Endothelial cell of umbilical vein (primary cell): ENCODE measurements around the gene IQSEC3. TPM values are rescaled to one million over a fixed set of nuclear protein-coding genes. Genes with fewer than 3 reads are reported as not detected.

ENCODE experiments used
- BruUV-seq: library from RNA; stranded (reverse); fragments of 400-500 nt; replicated peaks from 2 replicates; lab custom pipeline; 2021; lab: Mats Ljungman, UMichigan
- CTCF ChIA-PET: fragments of 300-600, 350-600 bp; sonication (Branson Sonifier 250); formaldehyde crosslinking; loops from one replicate; lab custom pipeline; 2021; ENCODE audit warnings: antibody characterized with exemption, inconsistent platforms; lab: Charles Lee
- POLR2A ChIA-PET: fragments of 300-600, 350-600 bp; sonication (Branson Sonifier 250); formaldehyde crosslinking; loops from one replicate; lab custom pipeline; 2021; ENCODE audit warnings: antibody characterized with exemption, inconsistent platforms; lab: Charles Lee
- DNase-seq: peaks from one replicate; pipeline ENCODE4 v3.0.0-alpha.2; 2011; ENCODE audit warnings: low read depth, low spot score
- FAIRE-seq: peaks from 2 replicates; lab custom pipeline; 2011; peaks lifted over from hg19 to GRCh38; lab: Jason Lieb, UNC
- H2AFZ ChIP-seq: 2 replicates; pipeline ENCODE4 v1.6.0; 2012; ENCODE audit warnings: low read depth, low read length, control low read depth, inconsistent platforms
- H3K27ac ChIP-seq: 2 replicates; pipeline ENCODE4 v1.5.1; 2011; ENCODE audit warnings: low read depth, mild to moderate bottlenecking, control low read depth, low read length, moderate library complexity; ENCODE audit not compliant: insufficient read depth
- H3K27me3 ChIP-seq, 2 experiments: 2 replicates each; pipeline versions ENCODE4 v1.6.0 to v1.6.1; 2011; ENCODE audit warnings: low read length in 2 of 2, mixed read lengths in 1 of 2; ENCODE audit not compliant: control insufficient read depth in 2 of 2, insufficient read depth in 2 of 2
- H3K36me3 ChIP-seq, 2 experiments: 2 replicates in 1 of 2; 3 replicates in 1 of 2; pipeline ENCODE4 v1.5.1; 2011; ENCODE audit warnings: low read length in 2 of 2, mild to moderate bottlenecking in 1 of 2, moderate library complexity in 1 of 2; ENCODE audit not compliant: control insufficient read depth in 2 of 2, insufficient read depth in 2 of 2; ENCODE audit errors: extremely low read depth in 1 of 2
- H3K4me1 ChIP-seq: 3 replicates; pipeline ENCODE4 v1.5.1; 2011; ENCODE audit warnings: mild to moderate bottlenecking, low read length; ENCODE audit not compliant: control insufficient read depth, insufficient read depth; ENCODE audit errors: extremely low read depth
- H3K4me2 ChIP-seq: 2 replicates; pipeline ENCODE4 v1.6.1; 2011; ENCODE audit warnings: low read length, control low read depth, mixed read lengths; ENCODE audit not compliant: insufficient read depth
- H3K4me3 ChIP-seq, 3 experiments: fragments of 200-600 bp in 1 of 3; sonication (generic), shearing (Covaris generic) in 1 of 3; replicated peaks in 1 of 3; 2 replicates each; pipeline ENCODE4 v1.5.1; 2011 to 2016; ENCODE audit warnings: control low read depth in 3 of 3, low read length in 3 of 3, mild to moderate bottlenecking in 2 of 3, inconsistent platforms in 1 of 3, low read depth in 1 of 3, moderate library complexity in 1 of 3; ENCODE audit not compliant: insufficient read depth in 1 of 3
- H3K79me2 ChIP-seq: 2 replicates; pipeline ENCODE4 v1.6.0; 2012; ENCODE audit warnings: low read length, inconsistent platforms; ENCODE audit not compliant: control insufficient read depth, insufficient read depth
- H3K9ac ChIP-seq: replicated peaks from 2 replicates; pipeline ENCODE3; 2011; ENCODE audit warnings: low read length, control low read depth; ENCODE audit not compliant: insufficient read depth; ENCODE audit errors: extremely low read depth
- H3K9me1 ChIP-seq: replicated peaks from 3 replicates; pipeline ENCODE4 v1.6.0; 2011; ENCODE audit warnings: mild to moderate bottlenecking, low read length; ENCODE audit not compliant: control insufficient read depth, insufficient read depth; ENCODE audit errors: extremely low read depth
- H3K9me3 ChIP-seq: replicated peaks from 2 replicates; pipeline ENCODE4 v1.5.1; 2012; ENCODE audit warnings: low read length, inconsistent platforms; ENCODE audit not compliant: control insufficient read depth, insufficient read depth
- H4K20me1 ChIP-seq: replicated peaks from 2 replicates; pipeline ENCODE3; 2011; ENCODE audit warnings: mild to moderate bottlenecking, low read length; ENCODE audit not compliant: control insufficient read depth, insufficient read depth; ENCODE audit errors: extremely low read depth
- CTCF ChIP-seq, 2 donors: IDR thresholded peaks; 1 replicate in 1 of 2; 2 replicates in 1 of 2; pipeline ENCODE4 v1.5.1; 2011; ENCODE audit warnings: low read length in 2 of 2, mild to moderate bottlenecking in 2 of 2, moderate library complexity in 2 of 2, control low read depth in 1 of 2, inconsistent platforms in 1 of 2, low read depth in 1 of 2; ENCODE audit not compliant: insufficient read depth in 1 of 2; ENCODE audit errors: extremely low read depth in 1 of 2
- EZH2 ChIP-seq: IDR thresholded peaks from 2 replicates; pipeline ENCODE4 v1.6.1; 2012; ENCODE audit warnings: borderline replicate concordance, low read depth, mild to moderate bottlenecking, moderate library complexity, low read length, inconsistent platforms; ENCODE audit not compliant: severe bottlenecking
- FOS ChIP-seq: IDR thresholded peaks from 2 replicates; pipeline ENCODE4 v1.6.1; 2011; ENCODE audit warnings: mild to moderate bottlenecking, low read length, moderate library complexity, borderline replicate concordance; ENCODE audit not compliant: insufficient read depth
- GATA2 ChIP-seq: IDR thresholded peaks from 2 replicates; pipeline ENCODE4 v1.7.0; 2011; ENCODE audit warnings: low read depth, mild to moderate bottlenecking, moderate library complexity, mixed read lengths, low read length; ENCODE audit not compliant: insufficient read length, insufficient read depth
- JUN ChIP-seq: IDR thresholded peaks from 2 replicates; pipeline ENCODE4 v1.6.1; 2011; ENCODE audit warnings: borderline replicate concordance, low read depth; ENCODE audit not compliant: insufficient read length, insufficient read depth
- MYC ChIP-seq: IDR thresholded peaks from one replicate; pipeline ENCODE4 v1.6.1; 2011; ENCODE audit warnings: mild to moderate bottlenecking, low read depth, low read length
- POLR2A ChIP-seq: IDR thresholded peaks from 2 replicates; pipeline ENCODE4 v1.6.1; 2012; ENCODE audit warnings: low read depth, mild to moderate bottlenecking, control low read depth, low read length
- POLR2AphosphoS5 ChIP-seq: IDR thresholded peaks from 2 replicates; pipeline ENCODE4 v1.6.1; 2012; ENCODE audit warnings: low read depth, mild to moderate bottlenecking, control low read depth, low read length, moderate library complexity; ENCODE audit not compliant: insufficient read depth
- dilution Hi-C: fragments of 300-500 bp; cut with MboI; formaldehyde crosslinking; loops from one replicate; pipeline ENCODE4 v1.15.0; 2019; ENCODE audit warnings: low sequenced_read_pairs; ENCODE audit not compliant: extremely low pct_ligation_motif_present
- intact Hi-C: fragments of 100-400 bp; cut with micrococcal nuclease; formaldehyde crosslinking; loops from one replicate; pipeline ENCODE4 v1.10.0; 2022
- polyA plus RNA-seq, 4 experiments: library from polyadenylated mRNA; depleted of rRNA in 3 of 4; stranded (reverse) in 3 of 4; unstranded in 1 of 4; fragments of >200 nt; gene quantifications; 2 replicates each; pipeline versions ENCODE4 v1.2.1 to v1.2.3, GENCODE V29; 2011 to 2012; ENCODE audit warnings: missing spikeins in 1 of 4
- total RNA-seq: library from RNA; stranded (reverse); gene quantifications from 2 replicates; pipeline ENCODE4 v1.2.3, GENCODE V29; 2021
- TF ChIP-seq, protein P1 (sequence below): IDR thresholded peaks from 2 replicates; pipeline ENCODE4 v1.6.1; 2011; ENCODE audit not compliant: insufficient read depth, insufficient read length

IQSEC3 gene
- total and polyA plus RNA-seq, 2 donors (not counting 3 experiments of a cell fraction or from before 2014, with no cell fraction given) = not detected

DNA sequence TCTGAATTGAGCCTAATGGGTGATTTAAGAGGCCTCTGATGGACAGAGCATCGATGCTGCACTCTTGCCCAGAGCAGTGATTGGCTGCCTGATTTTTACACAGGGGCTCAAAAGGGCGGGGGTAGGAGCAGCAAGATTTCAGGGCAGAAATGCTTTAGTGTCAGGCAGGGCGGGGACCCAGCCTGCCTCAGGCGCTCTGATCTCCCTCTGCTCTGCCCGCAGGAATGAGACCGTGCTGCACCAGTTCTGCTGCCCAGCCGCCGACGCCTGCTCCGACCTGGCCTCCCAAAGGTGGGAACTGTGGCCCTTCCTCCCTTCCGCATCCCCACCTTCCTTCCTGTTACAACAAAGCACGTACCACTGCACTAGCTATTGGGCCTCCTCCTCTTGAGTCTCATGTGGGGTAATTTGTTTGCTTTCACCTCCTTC, 32.4 kb downstream of the IQSEC3 start:
- Histone ChIP-seq H2AFZ (no peak overlapping the region), H3K9me3 (no peaks in the 10 kb centered on the region), H3K9me1 (no peaks in the 10 kb centered on the region), H3K27ac (no peak overlapping the region), H3K4me2 (no peak overlapping the region), H3K4me3 (no peak overlapping the region), H3K9ac (no peak overlapping the region), H3K27me3 (peaks cover 10 to 20% of the 10 kb centered on the region in 2 experiments), H3K79me2 (no peaks in the 10 kb centered on the region), H3K4me1 (no peaks in the 10 kb centered on the region), H3K36me3 (no peaks in the 10 kb centered on the region), H4K20me1 (no peaks in the 10 kb centered on the region)
- ChIA-PET CTCF (no interaction called here), POLR2A (no interaction called here)
- intact Hi-C loops = no loop called here
- TF ChIP-seq EZH2 (peak; percentile 57), JUN (no peak), POLR2AphosphoS5 (no peak)
- FAIRE-seq (no peak), DNase-seq (no peak)
- no TSS peak for BruUV-seq
- dilution Hi-C loops = no loop called here

DNA sequence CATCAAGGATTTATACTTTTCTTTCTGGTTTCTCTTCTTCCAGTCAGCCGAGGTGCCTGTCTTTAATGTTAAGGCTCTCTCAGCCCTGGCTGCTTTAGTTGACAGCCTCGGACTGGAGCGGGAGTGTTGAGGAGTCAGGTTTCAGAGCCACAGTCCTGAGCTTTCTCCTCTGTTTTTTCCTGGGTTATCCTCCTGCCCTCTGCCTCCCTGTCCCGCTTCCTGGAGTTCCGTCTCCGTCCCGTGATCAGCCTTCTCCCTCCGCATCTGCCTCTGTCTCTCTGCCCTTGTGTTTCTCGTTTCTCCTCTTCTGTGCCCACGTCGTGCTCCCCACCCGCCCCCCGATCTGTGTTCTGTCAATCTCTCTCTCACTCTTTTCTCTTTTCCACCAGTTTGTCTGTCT, 33.0 kb downstream of the IQSEC3 start:
- Histone ChIP-seq H3K9me1 (no peaks in the 10 kb centered on the region), H2AFZ (no peak overlapping the region), H3K4me3 (no peak overlapping the region), H3K27ac (no peak overlapping the region), H3K4me2 (no peak overlapping the region), H3K27me3 (peaks cover 10 to 20% of the 10 kb centered on the region in 2 experiments), H3K36me3 (no peaks in the 10 kb centered on the region), H3K9me3 (no peaks in the 10 kb centered on the region), H4K20me1 (no peaks in the 10 kb centered on the region), H3K79me2 (no peaks in the 10 kb centered on the region), H3K9ac (no peak overlapping the region), H3K4me1 (no peaks in the 10 kb centered on the region)
- DNase-seq (no peak), FAIRE-seq (no peak)
- dilution Hi-C loops = no loop called here
- BruUV-seq = no TSS peak
- ChIA-PET POLR2A (no interaction called here), CTCF (no interaction called here)
- TF ChIP-seq, protein P1, sequence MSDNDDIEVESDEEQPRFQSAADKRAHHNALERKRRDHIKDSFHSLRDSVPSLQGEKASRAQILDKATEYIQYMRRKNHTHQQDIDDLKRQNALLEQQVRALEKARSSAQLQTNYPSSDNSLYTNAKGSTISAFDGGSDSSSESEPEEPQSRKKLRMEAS = no peak
- TF ChIP-seq FOS = no peak
- no peak for TF ChIP-seq GATA2
- no peak for TF ChIP-seq EZH2
- no peak for TF ChIP-seq POLR2AphosphoS5
- no peak for TF ChIP-seq MYC
- TF ChIP-seq CTCF (IDR thresholded peaks at IDR 0.05; ENCODE audit: extremely low read depth in 1 of 2, insufficient read depth in 1 of 2, low read depth in 1 of 2, low read length in 2 of 2) = no peak
- no peak for TF ChIP-seq JUN
- no peak for TF ChIP-seq POLR2A
- intact Hi-C loops = no loop called here
